C4-2B (cell line): Measurements from ENCODE around the gene GALNT10.

ENCODE experiments used
- CTCF ChIP-seq: fragments of 450-650 bp; conservative IDR thresholded peaks from 2 replicates; pipeline ENCODE4 v1.5.1; 2017; ENCODE audit warnings: mild to moderate bottlenecking
- ZFX ChIP-seq: fragments of 450-650 bp; IDR thresholded peaks from 2 replicates; pipeline ENCODE4 v1.6.1; 2017

GRCh38 chr5:154274828-154275185, 84.3 kb downstream of the GALNT10 start:
- no peak for TF ChIP-seq CTCF
- no peak for TF ChIP-seq ZFX
